NCI-H69 (cell line): ENCODE results near the gene ATN1.

Source experiments
- DNase-seq: peaks from one replicate; lab custom pipeline; 2025; lab: John Stamatoyannopoulos, UW

ATN1 gene

DNA sequence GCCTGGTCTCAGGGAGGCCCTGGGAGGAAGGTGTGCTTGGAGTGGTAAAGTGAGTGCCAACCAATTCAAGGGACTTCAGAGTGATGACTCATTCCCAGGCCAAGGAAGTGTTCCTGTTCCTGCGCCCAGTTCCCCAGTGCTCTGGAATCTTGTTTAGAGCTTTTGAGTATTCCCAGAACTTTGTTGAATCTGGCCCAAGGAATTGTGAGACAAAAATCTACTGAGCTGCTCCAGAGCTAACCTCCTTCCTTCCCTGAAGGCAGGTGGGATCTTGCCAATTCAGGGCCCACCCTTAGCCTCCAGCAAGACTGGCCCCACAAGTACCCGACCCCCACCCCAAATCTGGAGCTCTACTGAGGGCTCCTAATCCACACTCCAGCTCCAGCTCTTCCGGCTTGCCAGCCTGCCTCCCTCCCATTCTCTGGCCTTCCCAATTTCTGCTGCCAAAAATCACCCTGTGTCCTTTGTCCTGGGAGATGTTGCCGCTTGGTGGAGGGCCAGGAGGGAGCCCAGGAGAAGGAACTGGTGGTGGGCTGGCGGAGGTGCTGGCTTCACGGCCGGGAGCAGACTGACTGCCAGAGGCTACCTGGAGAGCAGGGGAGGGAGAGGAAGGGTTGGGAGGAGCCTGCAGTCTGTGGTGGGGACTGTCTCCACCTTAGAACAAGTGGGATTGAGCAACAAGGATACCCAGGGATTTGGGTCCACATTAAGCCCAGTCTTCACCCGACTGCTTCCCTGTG, 2.0 kb upstream of the ATN1 start:
- DNase-seq, result peak; percentile 76

DNA sequence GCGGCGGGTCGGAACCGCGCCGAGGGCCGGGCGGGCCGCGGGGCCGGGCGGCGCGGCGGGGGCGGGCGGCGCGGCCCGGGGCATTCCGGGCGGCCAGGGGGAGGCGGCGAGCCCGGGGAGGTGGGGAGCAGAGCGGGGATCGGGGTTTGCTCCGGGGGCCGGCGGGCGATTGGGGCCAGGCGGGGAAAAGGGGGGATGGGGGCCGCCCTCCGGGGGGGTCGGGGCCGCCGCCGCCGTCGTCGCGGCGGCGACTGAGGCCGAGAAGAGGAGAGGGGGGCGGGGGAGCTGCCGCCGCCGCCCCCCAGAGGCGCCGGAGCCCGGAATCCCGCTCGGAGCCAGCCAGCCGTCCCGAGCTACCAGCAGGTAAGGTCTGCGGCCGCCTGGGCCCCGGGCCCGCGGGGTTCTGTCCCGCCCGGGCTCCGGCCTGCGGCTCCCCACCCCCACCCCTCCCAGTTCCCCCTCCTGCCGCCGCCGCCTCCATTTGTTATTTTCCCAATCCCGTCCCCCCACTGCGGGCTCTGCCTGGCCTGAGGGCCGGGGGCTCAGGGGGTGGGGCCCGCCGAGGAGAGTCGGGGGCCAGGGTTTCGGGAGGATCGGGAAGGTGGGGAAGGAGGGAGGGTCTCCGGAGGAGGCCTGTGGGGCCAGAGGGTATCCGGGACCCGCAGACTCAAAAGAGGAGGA, 403 bp downstream of the ATN1 start:
- DNase-seq, result peak; percentile 43

DNA sequence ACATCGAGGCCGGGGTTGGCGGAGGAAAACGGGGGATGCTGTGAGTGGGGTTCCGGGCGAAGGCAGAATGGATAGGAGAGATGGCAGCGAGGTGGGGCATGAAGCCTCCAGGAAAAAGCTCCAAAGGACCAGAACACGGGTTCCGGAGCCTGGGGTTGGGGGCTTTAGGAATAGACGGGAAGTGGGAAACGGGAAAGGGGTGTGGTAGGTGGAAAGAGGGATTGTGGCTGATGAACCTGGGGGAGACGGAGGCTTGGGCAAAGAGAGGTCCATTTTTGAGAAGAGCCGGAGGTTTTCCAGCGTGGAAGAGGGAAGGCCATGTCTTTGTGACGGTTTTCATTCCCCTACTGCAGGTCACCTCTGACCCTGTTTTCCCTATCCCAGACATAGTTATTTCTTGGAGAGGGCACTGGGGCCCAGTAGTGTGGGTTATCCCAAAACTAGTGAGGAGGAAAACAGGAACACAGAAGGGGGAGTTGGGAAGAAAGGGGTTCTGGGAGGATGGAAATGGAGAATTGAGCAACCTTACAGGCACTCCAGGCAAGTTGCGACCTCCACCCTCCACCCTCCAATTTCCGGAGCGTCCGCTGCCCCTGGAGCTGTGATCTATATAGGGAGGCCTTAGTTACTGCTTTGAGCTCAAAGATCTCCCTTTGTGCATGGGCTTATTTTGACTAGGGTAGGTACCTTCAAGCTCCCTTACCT, 1.1 kb downstream of the ATN1 start:
- peak; percentile 43 for DNase-seq

DNA sequence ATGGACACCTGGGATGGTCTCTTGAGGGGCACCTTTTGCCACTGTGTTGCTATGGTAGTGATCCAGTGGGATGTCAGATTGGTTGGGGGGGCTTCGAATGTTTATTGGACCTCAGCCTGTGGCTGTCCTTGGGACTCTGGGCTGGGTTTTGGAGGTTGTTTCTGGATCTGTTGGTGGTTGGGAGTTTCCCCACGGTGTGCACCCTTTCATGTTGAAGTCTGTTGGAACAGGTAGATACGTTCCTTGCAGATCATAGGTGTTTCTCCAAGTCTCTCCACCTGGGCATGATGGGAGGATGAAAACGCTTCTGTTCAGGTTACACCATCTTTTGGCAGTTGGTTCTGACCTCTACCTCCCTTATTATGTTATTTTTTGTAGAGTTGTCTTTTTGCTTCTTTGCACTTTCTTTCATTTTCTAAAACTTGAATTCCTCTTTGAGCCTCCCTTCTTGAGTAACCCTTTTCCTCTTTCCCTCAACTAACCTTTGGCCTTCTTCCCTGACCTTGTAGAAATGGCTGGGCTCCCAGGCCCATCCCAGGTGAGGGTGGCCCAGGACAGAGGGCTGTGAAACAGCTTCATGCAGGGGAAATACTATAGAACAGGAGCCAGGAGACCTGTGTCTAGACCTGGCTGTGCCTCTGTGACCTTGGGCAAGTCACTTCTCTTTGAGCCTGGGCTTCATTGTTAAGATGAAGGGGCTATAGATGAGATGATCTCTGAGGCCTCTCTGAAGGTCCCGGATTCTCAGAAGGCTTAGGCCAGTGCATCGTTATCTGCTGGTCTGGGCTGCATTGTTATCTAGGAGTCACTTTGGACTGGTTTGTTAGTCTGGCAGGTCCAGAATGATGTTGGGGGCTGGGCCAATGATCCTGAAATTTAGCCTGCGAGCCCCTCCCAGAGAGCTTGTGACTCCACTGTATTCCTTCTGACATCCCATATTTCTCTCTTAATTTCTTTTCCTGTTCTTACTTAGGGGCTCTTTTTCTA, 2.0 kb downstream of the ATN1 start:
- no peak for DNase-seq

DNA sequence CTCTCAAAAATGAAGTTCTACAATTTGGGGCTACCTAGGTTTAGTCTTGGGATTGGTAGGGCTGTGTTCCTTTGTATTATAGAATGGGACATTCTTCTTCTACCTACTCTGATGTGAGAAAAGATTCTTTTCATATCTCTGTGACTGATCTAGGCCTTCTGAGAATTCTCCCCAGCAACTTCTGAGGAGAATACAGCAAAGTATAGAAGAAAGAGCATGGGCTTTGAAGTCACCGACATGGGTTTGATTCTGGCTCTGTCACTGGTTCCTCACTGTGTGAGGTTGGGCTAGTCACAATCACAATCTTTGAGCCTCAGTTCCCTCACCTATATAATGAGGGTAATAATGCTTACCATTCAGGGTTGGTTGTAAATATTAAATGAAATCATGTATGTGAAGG, 5.0 kb downstream of the ATN1 start:
- DNase-seq, result no peak

DNA sequence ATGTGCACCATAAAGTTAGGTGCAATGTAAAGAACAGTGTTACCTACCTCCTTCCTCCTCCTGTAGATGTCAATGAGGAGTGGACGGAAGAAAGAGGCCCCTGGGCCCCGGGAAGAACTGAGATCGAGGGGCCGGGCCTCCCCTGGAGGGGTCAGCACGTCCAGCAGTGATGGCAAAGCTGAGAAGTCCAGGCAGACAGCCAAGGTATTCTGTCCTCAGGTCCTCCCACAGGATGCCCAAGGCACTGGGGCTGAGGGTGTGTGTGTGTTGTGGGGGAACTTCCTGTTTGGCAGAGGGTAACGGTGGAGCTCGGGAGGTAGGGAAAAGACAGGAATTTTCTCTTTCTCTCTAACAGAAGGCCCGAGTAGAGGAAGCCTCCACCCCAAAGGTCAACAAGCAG, 6.4 kb downstream of the ATN1 start:
- DNase-seq, result no peak

DNA sequence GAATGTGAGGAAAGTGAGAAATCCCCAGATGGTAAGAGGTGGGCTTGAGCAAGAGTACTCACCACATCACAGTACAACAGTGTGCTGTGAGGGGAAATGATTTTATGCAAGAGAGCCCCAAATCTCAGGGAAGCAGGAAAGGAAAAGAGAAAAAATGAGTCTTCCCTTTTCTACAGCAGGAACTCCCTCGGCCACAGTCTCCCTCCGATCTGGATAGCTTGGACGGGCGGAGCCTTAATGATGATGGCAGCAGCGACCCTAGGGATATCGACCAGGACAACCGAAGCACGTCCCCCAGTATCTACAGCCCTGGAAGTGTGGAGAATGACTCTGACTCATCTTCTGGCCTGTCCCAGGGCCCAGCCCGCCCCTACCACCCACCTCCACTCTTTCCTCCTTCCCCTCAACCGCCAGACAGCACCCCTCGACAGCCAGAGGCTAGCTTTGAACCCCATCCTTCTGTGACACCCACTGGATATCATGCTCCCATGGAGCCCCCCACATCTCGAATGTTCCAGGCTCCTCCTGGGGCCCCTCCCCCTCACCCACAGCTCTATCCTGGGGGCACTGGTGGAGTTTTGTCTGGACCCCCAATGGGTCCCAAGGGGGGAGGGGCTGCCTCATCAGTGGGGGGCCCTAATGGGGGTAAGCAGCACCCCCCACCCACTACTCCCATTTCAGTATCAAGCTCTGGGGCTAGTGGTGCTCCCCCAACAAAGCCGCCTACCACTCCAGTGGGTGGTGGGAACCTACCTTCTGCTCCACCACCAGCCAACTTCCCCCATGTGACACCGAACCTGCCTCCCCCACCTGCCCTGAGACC, 7.8 kb downstream of the ATN1 start:
- no peak for DNase-seq

DNA sequence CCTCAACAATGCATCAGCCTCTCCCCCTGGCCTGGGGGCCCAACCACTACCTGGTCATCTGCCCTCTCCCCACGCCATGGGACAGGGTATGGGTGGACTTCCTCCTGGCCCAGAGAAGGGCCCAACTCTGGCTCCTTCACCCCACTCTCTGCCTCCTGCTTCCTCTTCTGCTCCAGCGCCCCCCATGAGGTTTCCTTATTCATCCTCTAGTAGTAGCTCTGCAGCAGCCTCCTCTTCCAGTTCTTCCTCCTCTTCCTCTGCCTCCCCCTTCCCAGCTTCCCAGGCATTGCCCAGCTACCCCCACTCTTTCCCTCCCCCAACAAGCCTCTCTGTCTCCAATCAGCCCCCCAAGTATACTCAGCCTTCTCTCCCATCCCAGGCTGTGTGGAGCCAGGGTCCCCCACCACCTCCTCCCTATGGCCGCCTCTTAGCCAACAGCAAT, 8.5 kb downstream of the ATN1 start:
- DNase-seq, result no peak

DNA sequence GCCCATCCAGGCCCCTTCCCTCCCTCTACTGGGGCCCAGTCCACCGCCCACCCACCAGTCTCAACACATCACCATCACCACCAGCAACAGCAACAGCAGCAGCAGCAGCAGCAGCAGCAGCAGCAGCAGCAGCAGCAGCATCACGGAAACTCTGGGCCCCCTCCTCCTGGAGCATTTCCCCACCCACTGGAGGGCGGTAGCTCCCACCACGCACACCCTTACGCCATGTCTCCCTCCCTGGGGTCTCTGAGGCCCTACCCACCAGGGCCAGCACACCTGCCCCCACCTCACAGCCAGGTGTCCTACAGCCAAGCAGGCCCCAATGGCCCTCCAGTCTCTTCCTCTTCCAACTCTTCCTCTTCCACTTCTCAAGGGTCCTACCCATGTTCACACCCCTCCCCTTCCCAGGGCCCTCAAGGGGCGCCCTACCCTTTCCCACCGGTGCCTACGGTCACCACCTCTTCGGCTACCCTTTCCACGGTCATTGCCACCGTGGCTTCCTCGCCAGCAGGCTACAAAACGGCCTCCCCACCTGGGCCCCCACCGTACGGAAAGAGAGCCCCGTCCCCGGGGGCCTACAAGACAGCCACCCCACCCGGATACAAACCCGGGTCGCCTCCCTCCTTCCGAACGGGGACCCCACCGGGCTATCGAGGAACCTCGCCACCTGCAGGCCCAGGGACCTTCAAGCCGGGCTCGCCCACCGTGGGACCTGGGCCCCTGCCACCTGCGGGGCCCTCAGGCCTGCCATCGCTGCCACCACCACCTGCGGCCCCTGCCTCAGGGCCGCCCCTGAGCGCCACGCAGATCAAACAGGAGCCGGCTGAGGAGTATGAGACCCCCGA, 9.1 kb downstream of the ATN1 start:
- peak; percentile 55 for DNase-seq

DNA sequence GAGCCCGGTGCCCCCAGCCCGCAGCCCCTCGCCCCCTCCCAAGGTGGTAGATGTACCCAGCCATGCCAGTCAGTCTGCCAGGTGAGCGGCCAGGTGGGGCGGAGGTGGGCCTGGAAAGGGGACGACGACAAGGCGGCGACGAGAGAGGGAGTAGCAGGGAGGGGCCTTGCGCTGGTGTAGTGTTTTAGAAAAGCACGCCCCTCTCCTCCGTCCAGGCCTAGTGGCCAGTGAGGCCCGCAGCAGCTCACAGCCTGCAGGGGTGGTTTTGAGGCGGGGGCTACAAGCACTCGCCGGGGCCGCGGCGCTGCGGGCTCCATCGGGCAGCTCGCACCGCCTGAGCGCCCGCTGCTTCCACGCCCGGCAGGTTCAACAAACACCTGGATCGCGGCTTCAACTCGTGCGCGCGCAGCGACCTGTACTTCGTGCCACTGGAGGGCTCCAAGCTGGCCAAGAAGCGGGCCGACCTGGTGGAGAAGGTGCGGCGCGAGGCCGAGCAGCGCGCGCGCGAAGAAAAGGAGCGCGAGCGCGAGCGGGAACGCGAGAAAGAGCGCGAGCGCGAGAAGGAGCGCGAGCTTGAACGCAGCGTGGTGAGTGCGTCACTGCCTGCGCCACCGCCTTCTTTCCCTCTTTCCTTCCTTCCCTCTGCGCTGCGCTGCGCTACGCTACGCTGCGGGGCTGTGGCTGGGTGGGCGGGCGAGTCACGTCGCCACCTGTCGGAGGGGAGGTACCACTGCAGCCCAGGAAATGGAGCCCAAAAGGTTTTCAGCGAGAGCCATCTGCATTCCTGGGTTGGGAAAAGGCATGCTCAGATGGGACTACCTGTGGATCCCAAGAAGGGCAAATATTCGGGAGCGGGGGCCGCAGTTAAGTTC, 10.0 kb downstream of the ATN1 start:
- DNase-seq, result peak; percentile 99

DNA sequence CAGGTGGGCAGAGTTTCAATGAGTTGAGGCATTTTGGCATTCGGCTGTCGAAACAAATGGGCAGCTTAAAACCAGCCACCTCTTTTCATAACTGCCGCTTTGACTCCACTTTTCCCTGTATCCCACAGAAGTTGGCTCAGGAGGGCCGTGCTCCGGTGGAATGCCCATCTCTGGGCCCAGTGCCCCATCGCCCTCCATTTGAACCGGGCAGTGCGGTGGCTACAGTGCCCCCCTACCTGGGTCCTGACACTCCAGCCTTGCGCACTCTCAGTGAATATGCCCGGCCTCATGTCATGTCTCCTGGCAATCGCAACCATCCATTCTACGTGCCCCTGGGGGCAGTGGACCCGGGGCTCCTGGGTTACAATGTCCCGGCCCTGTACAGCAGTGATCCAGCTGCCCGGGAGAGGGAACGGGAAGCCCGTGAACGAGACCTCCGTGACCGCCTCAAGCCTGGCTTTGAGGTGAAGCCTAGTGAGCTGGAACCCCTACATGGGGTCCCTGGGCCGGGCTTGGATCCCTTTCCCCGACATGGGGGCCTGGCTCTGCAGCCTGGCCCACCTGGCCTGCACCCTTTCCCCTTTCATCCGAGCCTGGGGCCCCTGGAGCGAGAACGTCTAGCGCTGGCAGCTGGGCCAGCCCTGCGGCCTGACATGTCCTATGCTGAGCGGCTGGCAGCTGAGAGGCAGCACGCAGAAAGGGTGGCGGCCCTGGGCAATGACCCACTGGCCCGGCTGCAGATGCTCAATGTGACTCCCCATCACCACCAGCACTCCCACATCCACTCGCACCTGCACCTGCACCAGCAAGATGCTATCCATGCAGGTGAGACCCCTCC, 10.8 kb downstream of the ATN1 start:
- no peak for DNase-seq

DNA sequence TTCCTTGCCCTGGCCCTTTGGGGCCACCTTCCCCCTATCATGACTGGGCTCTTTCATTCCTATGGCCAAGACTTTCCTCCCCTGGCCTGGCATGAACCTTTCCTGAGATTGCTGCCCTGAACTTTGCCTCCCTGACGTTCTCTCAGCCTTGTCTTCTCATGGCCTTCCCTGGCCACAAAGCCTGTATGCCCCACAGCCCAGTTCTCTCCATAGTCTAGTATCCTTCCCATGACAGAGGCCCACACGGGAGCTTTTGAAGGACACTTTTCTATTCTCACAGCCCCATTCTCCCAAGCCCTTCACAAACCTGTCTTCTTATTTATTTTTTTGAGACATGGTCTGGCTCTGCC, 11.4 kb downstream of the ATN1 start:
- no peak for DNase-seq

DNA sequence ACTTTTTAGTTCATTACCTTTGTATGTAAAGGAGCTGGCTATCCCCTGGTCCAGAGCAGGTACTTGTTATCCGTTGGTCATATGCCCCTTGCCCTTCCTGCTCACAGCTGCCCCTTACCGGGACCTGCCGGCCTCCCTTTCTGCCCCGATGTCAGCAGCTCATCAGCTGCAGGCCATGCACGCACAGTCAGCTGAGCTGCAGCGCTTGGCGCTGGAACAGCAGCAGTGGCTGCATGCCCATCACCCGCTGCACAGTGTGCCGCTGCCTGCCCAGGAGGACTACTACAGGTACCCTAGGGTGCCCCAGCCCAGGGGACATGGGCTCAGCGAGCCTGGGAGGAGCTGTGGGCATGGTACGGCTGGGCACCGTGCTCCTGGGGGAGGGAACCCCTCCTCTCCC, 13.5 kb downstream of the ATN1 start:
- no peak for DNase-seq

DNA sequence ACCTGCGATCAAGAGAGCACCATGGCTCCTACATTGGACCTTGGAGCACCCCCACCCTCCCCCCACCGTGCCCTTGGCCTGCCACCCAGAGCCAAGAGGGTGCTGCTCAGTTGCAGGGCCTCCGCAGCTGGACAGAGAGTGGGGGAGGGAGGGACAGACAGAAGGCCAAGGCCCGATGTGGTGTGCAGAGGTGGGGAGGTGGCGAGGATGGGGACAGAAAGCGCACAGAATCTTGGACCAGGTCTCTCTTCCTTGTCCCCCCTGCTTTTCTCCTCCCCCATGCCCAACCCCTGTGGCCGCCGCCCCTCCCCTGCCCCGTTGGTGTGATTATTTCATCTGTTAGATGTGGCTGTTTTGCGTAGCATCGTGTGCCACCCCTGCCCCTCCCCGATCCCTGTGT, 14.0 kb downstream of the ATN1 start:
- DNase-seq, result no peak

DNA sequence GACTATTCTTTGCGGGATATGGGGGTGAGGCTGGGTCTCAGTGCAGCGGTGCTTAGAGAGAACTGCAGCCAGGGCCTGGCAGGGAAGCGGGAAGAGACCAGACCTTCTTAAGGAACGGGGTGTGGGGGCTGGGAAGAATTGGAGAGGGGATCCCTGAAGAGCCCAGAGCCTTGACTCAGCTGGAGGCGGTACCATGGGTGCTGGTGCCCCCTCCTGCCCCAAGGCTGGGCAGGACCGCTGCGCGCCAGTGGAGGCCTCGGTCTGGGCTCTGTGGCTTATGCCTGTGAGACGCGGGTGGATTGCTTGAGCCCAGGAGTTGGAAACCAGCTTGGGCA, 14.5 kb downstream of the ATN1 start:
- no peak for DNase-seq

DNA sequence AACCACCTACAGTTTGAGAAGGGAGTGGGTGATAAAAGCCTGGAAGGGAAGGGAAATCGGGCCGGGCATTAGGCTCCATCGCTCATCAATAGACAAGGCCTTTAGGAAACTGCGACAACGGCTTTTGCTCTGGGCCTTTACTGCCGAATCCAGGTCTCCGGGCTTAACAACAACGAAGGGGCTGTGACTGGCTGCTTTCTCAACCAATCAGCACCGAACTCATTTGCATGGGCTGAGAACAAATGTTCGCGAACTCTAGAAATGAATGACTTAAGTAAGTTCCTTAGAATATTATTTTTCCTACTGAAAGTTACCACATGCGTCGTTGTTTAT, 15.6 kb downstream of the ATN1 start:
- peak; percentile 94 for DNase-seq

DNA sequence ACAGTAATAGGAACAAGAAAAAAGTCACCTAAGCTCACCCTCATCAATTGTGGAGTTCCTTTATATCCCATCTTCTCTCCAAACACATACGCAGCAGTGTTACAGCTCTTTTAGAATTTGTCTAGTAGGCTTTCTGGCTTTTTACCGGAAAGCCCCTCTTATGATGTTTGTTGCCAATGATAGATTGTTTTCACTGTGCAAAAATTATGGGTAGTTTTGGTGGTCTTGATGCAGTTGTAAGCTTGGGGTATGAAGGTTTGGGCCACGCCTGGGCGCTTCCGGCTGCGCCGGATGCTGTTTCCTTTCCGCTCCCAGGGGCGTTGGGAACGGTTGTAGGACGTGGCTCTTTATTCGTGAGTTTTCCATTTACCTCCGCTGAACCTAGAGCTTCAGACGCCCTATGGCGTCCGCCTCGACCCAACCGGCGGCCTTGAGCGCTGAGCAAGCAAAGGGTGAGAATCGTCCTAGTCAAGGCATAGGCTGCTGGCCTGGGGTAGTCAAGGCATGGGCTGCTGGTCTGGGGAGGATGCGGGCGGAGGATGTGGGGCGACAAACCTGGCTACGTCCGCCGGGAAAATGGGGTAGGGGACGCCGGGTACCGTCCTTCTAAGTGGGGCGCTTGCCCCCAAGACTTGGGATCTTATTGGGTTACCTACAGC, 16.1 kb downstream of the ATN1 start, which contains the start of the genes C12orf57 and RNU7-1:
TSS of gene C12orf57 (plus strand) at position 301 of the 659 bp plus-strand sequence. CDS start at position 401, 100 bp downstream.
TSS of gene RNU7-1 (plus strand) at position 95 of the 659 bp plus-strand sequence.
- peak; percentile 96 for DNase-seq
